Activated CD4-positive, alpha-beta T cell treated with anti-CD3 and anti-CD28 coated beads, Interleukin-2, Interleukin-6, amounts not matched to agents 100 ng/mL and 50 ng/mL, durations not matched to agents 16 hours and 8 hours (primary cell): ENCODE data around the gene SPAG6.
A peak's percentile ranks its signal among the peaks of the same experiment; 100 is the strongest.

Experiments used
- DNase-seq: peaks from one replicate; pipeline ENCODE4 v3.0.0-alpha.2; 2020

Gene SPAG6

DNA sequence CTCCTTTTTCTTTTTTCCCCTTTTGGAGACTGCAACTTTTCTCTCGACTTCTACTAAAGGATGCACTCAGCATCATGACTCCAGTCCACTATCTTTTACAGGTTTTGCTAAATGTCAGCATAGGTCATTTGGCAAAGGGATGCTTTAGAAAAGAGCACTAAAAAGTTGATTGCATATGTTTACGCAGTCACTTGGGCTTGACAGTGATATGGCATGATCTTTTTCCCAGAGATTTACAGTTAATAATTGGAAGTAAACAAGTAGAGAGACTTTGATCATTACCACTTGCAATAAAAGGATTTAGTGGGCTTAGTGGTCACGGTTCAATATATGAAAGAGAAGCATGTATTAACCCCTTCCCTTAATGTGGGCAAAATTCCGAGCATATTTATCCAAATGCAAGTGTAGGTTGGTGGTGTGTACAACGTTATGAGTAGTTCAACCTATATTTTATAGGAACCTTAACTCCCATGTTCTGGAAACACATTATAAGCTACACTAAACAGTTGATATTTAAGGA lies 22.6 kb upstream of the SPAG6 start:
- DNase-seq: no peak

DNA sequence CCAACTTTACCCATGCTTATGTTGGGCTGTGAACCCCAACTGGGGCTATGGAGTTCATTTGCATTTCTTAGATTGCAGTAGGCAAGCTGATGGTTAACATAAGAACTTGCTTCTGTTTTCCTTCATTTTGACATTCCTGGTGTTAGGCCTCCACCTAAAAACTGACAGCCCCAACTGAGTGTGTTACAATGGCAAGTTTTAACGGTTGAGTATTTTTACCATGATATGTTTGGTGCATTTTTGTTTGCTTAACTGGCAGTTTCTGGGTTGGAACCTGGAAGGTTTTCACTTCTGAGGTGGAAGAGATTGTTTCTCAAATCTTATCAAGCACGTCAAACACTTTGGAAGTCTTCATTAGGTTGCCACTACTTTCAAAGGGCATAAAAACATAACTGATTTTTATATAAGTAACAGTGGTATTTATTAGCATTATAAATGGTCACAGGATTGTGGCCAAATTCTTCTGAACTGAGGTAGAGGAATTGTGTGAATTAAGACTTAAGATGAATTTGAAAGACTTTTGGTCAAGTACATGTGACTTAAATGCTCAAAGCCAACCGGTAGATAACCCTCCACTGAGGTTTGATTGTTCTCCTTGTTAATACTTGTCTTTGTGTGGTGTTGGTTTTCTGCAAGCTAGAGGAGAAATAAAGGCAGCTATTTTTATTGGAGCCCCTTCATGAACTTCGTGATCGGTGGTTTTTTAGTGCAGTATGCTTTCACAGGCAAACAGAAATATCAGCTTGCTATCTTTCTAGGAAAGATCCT lies 21.6 kb upstream of the SPAG6 start:
- no peak for DNase-seq

DNA sequence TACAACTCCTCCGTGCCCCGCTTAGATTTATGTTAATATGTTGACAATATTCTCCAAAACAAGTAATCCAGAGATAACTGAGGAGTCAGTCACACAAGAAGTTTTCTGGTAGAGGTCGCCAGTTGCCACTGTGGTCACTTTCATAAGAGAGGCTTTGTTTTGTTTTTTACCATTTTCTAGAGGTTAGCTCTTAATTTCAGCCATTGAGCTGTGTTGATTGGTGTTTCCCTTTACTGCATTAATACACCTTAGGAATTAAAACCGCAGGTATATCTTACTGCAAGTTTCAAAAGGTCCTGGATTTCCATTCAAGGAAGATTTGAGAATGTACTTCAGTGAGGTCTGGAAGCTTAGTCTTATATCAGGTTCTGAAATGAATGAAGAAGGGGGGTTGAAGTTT lies 20.9 kb upstream of the SPAG6 start:
- no peak for DNase-seq

DNA sequence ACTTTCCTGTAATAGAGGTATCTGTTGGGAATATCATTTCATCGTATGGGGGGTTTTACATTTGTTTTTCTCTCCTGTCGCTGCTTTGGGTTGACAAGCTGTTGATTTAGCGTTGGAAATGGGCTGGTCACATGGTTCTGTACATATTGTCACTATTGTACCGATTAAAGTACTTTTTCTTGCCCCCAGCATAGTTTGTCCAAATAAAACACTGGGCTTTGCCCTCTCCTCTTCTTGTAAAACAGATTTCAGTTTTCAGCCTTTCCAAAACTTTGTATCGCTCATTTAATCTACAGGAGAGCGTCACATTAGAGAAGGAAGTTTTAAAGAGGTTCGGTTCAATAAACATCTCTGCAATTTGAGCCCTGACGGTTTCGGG lies 20.4 kb upstream of the SPAG6 start:
- no peak for DNase-seq

DNA sequence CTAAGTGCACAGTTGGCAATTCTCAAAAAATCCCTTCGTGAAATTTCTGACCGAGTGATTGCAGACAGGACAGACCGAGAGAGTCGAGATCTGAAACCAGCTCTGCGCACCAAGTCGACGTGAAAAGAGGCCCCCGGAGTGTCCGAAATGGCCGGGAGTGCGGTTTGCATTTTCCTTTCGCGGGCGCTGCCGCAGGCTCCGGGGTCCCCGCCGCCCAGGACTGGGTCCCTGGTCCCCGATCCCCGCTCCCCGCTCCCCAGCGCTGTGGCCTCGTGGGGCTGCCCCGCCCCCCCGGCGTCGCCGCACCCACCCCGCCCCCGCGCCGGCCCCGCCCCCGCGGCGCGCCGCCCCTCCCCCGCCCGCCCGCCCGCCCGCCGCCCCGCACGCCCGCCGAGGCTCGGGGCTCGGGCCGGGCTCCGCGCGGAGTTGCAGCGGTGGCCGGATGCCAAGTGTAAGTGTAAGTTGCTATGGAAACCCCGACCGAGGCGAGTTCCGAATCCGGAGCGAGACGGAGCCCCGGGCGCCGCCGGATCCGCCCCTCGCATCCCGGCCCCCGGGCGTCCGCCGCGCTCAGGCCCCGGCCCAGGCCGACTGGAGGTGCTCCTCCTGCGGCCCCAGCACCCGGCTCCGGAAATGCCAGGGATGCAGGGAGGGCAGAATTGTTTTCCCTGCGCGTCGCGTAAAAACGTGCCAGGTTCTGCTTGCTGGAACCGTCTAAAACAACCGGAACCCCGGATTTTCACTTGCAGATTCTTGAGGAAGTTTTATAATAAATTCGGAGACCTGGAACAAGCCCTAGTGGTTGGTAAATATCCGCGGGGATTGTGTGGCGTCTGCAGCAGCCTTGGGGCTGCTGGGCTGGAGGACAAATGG lies 19.8 kb upstream of the SPAG6 start:
- peak; percentile 76 for DNase-seq

DNA sequence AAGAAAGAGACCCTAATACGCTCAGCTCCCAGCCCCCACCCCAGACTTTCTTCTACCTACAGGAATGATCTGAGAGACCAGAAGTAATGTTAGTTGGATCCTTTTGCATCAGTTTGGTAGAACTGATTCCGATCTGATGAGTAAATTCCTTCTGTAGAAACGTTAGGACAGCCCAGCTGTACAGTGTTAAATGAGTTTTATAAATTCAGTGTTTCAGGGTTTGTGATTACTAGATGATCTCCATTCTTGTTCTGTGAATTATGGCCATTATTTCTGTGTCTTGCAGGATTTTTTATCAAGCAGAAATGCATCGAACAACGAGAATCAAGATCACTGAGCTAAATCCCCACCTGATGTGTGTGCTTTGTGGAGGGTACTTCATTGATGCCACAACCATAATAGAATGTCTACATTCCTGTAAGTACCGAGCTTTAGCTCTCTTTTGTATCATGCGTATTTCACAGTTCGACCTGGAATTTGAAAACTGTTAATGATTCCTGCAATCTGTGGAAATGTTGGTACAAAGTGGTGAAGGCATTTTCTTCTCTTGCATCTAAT lies 19.1 kb upstream of the SPAG6 start:
- no peak for DNase-seq

DNA sequence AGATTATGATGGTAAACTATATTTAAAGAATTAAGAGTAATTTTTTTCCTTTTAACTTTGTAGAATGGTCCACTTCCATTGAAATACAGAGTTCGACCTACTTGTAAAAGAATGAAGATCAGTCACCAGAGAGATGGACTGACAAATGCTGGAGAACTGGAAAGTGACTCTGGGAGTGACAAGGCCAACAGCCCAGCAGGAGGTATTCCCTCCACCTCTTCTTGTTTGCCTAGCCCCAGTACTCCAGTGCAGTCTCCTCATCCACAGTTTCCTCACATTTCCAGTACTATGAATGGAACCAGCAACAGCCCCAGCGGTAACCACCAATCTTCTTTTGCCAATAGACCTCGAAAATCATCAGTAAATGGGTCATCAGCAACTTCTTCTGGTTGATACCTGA lies 16.1 kb upstream of the SPAG6 start:
- no peak for DNase-seq

DNA sequence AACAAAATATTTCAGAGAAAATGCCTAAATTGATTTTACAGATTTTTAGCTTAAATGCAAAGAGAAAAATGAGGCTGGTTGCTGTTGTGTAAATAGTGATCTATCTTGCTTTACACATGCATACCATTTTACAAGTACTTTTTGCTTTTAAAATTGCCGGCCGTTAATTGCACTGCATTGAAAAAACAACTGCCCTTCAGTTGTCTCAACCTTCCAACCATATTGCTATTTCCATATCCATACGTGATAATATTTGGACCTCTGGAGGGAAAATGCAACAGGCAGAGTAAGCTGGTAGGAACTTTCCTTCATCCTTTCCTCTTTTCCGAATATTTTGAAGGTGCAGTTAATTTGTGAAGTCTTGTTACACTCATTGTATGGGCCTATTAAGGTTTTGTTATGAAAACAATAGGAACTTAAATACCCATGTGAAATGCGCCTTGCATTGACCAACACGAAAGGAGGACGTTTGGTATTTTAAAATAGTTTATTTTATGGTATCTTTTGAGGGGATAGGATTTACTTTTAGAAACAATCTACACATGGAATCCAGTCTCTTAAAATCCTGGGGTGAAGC lies 13.1 kb upstream of the SPAG6 start:
- no peak for DNase-seq

DNA sequence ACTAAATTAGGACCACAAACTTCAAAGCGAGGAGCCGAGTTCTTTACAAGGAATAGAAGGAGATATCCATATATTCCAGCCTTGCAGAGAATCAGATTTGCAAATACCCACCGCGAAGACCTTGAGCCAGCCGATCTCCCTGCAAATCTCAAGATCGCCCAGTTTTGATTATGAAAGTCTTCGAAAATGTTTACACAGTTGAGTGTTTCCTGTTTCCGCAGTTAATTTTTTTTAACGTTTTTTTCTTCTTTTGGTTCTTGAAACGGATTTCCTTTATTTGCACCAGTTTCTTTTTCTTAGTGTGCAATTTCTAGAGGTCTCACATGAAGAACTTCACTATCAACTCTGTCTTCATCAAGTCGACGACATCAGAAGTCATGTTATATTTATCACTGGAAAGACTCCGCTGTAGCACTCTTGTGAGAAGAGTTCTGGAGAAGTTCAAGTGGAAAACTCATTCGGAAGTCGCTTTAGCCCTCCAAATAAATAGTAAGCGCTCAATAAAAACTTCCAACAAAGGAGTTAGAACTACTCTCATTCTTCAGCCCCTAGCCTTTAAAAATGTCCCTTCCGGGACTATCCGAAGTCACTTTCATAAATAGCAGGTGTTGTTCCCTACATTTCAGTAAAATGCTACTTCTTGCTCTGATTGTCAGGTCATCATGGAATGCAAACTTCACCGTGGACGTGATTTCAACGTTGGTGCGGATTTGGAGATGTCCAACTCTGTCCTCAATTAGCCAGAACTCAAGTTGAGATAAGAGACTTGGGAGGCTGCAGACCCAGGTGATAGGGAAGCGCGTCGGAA lies 11.9 kb upstream of the SPAG6 start:
- DNase-seq: peak; percentile 58

DNA sequence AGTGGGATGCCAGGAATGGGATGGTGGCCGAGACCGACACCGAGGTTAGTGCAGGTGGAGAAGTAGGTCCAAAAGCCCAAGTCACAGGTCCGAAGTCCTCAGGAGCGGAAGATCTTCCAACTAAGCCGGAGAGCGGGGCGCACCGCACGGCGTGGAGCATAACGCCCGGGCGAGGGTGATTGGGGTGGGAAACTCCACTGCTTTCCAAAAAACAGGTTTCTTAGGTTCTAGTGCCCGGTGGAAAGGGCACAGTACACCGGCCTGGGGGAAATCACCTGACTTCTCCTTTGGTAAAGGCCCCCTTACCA lies 11.4 kb upstream of the SPAG6 start:
- DNase-seq: no peak

DNA sequence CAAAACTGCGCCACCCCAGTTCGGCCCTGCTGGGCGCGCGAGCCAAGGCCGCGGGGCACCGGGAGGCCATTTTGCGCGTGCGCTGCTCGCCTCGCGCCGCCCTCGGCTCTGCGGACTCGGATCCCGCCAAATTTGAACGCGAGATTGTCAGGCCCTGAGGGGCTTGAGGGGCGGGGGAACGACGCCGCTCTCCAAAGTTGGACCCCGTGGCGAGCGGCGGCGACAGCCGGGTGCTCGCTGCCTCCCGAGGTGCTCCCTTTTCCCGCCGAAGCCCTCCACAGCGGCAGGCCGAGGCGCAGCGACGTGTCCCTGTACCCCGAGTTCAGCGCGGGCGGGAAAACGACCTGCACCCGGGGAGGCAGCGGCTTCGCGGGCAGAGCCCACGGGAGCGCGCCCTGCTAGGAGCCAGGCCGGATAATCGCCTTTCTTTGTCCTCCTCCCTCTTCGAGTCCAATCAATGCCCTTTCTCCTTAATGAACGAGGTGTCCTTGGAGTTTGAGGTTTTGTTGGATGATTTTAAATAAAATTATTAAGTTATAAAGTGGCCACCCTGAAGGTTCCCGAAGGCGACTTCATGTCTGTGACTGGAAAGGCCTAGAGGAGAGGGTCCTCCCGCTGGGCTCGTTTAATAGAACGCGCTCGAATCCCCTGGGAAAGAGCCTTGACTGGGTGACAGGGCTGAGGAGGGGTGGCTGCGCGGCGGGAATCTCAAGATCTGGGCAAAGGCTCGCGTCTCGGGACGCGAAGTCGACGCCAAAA lies 10.7 kb upstream of the SPAG6 start:
- no peak for DNase-seq

DNA sequence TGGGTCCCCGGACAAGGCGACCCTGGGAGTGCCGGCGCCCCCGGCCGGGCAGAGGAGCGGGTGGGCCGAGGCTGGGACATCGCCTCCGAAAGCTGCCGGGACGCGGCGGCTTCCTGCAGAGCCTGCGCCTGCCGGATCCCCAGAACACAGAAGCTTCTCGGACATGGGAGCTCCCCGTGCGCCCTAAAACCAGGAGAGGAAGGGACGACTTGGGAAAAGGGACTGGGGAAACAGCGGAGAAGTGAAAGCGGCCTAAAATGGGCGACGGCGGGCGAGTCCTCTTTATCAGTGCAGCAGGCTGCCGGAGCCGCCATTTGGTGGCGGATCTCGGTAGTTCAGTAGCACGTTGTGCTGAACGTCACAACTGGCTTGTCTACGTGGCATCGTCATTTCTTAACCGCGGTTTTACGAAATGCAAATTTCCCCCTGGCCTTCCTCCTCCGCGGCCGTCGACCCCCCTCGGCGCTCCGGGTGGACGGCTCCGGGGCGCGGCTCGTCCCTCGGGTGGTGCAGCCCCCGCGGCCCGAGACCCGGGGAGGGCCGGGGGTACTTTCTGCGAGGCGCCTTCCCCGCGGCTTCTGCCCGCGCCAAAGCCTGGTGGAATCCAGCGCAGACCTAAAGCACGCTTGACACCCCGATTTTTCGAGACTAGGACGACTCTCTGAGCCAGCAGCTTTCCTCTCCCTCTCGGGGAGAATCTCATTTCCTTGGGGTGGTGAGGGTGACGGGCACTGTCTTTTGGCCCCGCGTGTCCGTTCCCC lies 9.9 kb upstream of the SPAG6 start:
- peak; percentile 69 for DNase-seq

DNA sequence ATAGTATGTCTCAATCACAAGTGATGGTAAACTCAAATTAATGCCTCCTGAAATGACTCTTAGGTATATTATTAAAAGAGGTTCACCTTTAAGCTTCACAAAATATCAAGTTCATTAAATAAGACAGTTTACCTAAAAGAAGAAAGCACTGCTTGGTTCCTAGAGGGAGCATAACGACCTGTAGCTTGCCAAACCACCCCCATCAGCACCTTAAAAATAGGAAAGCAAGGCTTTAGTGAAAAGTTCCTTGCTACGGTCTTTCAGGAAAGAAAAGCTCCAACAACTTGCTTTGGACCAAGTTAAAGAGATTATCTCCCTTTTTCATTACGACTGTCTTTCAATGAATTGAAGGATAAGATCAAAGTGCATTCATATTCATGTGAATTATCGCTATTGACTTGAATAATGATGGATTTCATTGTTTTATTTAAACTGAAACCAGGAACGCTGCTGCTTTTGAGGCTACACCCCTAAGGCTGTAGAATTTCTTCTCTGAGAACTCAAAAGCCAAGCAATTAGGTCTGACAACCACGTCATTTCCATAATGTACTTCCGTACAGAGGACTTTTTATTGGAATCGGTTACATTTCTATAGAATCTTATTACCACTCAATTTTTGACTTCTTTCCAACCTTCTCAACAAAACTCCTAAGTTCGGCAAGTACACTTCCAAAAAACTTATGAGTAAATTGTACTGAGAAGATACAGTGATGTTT lies 7.0 kb upstream of the SPAG6 start:
- DNase-seq: no peak

DNA sequence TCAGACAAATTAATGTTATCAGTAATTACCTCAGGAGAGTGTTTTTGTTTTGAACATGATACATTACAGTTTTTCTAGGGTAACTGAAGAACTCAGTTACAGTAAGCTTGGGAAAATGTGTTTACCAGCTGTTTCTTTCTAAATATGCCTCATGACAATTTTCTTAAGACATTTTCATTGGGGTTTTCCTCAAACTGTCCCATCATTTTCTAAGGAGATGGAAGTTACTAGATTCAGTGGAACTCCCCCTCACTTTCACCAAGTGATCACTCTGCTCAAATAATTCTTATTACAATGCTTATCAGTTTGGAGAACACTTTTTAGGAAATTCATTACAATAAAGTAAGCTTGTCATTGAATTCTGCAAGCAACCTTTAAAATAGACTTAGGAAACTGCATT lies 6.4 kb upstream of the SPAG6 start:
- no peak for DNase-seq

DNA sequence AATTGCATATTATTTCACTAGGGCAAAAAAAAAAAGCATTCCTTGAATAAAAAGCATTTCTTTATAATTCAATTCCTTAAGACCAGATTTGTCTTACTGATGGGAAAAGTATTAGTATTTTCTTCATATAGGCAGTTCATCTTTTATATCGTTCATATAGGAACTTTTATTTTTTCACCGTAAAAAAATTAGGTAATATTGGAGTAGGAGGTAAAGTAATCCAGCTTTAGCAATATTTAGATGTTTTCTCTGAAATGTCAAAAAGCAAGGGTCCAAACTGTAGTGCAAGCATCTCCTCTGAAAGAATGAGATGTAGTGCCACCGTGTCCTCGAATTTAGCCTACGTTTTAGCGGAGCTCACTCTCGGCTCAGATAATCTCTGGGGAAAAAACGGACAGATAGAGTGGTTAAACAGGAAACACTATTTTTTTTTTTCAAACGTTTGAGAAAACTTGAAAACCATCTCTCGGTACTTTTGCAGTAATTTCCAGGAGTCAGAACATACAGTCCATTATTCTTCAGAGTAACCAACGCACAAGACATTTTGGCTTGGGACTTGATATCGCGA lies 5.5 kb upstream of the SPAG6 start:
- no peak for DNase-seq

DNA sequence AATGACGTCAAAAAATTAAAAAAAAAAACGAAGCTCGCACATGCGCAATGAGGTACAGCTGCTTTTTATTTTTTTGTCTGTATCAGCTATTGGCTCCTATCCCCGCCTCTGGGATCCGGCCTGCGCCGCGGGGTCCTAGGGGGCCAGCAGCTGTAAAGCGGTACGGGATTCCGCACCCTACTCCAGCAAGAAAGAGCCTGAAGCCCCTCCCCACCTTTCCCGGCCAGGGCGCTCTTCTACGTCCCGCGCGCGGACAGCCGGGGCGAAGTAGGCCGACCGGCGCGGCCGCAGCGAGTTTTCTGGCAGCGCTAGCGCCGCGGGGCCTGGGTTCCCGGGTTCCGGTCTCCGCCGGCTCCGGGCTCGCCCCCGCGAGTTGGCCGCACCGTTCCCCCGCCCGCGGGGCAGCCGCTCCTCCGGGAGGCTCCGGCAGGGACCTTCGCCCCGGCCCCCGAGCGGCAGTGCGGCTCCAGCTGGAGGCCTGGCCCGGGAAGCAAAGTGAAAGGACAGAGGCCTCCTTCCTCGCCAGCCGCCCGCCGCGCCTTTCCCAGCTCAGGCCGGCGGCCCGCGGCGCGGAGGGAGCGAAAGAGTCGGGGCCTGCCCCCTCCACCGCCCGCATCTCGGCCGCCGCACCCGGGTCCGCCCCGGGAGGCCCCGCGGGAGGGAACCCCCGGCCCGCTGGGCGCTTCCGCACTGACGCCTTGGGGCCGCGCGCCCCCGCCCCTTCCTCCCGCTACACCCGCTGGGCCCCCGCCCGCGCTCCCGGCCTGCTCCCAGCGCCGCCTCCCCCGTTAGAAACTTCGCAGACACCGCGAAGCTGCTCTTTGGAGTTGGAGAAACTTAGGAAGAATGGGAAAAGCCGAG lies 4.7 kb upstream of the SPAG6 start:
- DNase-seq: peak; percentile 70

DNA sequence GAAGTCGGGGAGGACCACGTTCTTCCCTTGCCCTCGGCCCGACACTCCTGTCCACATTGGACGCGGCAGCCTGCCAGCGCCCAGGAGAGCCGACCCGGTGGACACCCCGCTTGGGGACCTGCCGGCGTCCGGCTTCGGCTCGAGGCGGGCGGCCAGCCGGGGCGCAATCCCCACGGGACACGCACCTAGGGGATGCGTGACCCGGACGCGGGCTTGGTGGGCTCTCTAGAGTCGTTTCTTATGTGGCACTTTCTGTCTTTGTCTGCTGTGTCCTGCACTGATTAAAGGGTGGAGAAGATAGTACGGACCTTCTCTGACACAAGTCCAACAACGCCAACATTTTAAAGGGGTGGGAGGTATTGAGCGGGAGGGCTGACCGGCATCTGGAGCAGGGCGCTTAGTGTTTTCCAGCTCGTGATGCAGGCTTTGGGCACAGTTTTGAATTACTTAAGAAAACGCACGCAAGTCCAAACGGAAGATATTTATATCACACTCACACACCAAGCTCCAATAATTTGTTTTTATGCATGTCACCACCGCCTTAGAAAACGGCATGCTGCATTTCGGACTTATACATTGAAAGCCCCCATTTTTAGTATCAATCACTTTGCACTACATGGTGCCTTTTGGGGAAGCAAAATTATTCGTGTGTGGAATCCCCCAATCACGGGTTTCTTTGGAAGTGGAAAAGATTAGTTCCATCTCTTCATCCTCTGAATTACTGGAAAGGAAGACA lies 3.9 kb upstream of the SPAG6 start:
- no peak for DNase-seq

DNA sequence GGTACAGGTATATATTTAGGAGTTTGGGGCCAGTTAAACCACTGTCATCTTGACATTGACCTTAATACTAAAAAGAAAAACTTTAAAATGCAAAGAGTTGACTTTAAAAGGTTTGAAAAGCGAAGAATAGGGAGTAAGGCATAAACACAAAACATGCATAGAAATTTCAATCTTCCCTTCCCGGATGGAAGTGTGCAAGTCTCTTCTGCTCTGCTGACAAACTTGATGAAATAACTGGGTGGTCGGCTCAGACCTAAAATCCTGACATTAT lies 3.4 kb upstream of the SPAG6 start:
- DNase-seq: no peak

DNA sequence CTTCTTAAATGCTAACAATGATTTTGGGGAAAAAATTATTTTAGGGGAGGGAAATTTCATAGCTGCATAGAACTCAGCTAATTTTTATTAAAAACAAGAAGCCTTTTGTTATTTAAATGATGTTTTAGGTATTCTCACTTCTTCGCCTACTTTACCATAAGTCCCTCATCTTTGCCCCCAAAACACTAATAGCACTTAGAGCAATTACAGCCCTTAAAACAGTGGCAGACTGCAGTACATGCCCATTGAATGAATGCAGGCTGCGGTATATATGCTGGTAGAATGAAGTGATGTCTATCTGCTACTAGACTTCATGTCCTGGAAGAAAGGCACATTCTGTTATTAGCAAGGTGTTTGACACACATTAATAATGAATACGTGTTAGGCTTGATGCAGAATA lies 2.9 kb upstream of the SPAG6 start:
- DNase-seq: no peak
